Neural progenitor cell (in vitro differentiated cells): ENCODE measurements around the gene ARHGEF38.

Experiments used
- CTCF ChIP-seq: fragments of 200-600 bp; sonication (generic); IDR thresholded peaks from 2 replicates; pipeline ENCODE4 v1.5.1; 2017; ENCODE audit warnings: antibody characterized with exemption, mild to moderate bottlenecking
- EZH2 ChIP-seq: fragments of 200-600 bp; sonication (generic); IDR thresholded peaks from 2 replicates; pipeline ENCODE4 v1.6.1; 2017; ENCODE audit warnings: antibody characterized with exemption, mild to moderate bottlenecking, moderate library complexity

GRCh38 chr4:105569866-105570236 lies 17.4 kb downstream of the ARHGEF38 start:
- TF ChIP-seq CTCF = no peak
- no peak for TF ChIP-seq EZH2
